Measurements from ENCODE around the gene TIGD4.

TIGD4 gene

DNA sequence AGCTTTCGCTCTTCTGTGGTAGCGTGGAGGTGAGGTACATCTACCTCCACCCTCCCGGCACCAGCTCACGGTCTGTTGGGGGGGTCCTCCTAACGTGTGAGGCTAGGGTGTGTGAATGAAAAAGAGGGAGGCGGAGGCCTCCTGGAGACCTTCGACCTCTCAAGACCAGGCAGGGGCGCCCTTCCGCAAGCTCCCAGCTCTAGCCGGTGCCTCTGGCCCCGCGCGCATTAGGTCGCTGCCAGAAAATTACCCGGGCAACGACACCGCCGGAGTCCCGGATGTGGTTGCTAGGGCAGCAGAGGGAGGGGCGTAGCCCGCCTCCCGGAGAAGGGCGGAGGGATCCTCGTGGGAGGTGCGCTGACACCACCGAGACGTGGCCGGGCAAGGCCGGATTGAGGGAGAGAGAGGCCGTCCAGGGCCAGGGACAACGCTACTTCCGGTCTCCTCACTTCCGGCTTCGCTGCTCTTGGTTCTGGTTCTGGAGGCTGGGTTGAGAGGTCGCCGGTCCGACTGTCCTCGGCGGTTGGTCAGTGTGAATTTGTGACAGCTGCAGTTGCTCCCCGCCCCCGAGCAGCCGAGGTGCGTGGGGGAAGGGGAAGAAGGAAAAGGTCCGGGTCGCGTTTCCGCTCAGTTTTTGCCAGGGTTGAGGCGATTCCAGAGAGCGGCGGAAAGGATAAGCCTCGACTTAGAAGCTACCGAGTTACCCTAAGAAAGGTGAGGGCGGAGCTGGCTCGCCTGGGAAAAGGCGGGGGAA is at the start of gene TIGD4, which contains the start of gene ARFIP1:
Gene TIGD4, minus strand, starts transcription at position 218 of the 754 bp plus-strand sequence. CDS start 8,726 bp downstream, outside the sequence.
Gene ARFIP1, plus strand, starts transcription at position 442 of the 754 bp plus-strand sequence. CDS start 49,680 bp downstream, outside the sequence.
- peak; percentile 97 for DNase-seq

DNA sequence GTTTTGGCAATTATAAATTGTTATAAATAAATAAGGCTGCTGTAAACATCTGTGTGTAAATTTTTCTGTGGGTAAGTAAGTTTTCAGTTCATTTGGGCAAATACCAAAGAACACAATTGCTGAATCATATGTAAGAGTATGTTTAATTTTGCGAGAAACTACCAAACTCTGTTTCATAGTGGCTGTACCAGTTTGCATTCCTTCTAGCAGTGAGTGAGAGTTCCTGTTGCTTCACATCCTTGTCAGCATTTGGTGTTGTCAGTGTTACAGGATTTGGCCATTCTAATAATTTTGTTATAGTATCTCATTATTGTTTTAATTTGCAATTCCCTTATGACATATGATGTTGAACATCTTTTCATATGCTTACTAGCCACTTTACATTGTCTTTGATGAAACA is 48.6 kb upstream of the TIGD4 start:
- DNase-seq: no peak

DNA sequence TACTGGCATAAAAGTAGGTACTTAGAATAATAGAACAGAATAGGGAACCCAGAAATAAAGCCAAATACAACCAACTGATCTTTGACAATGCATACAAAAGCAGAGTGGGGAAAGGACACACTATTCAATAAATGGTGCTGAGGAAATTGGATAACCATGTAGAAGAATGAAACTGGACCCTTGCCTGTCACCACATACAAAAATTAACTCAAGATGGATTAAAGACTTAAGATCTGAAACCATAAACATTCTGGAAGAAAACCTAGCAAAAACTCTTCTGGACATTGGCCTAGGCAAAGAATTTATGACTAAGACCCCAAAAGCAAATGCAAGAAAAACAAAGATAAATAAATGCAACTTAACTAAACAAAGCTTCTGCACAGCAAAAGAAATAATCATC is 45.8 kb upstream of the TIGD4 start:
- DNase-seq: no peak

DNA sequence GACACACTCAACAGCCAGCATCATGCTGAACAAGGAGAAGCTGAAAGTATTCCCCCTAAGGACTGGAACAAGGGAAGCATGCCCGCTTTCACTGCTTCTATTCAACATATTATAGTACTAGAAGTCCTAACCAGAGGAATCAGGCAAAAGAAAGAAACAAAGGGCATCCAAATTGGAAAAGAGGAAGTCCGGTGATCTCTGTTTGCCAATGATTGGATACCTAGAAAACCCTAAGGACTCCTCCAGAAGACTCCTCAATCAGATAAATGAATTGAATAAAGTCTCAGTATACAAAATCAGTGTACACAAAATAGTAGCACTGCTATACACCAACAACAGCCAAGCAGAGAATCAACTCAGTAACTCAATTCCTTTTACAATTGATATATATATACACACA is 45.0 kb upstream of the TIGD4 start:
- no peak for DNase-seq

DNA sequence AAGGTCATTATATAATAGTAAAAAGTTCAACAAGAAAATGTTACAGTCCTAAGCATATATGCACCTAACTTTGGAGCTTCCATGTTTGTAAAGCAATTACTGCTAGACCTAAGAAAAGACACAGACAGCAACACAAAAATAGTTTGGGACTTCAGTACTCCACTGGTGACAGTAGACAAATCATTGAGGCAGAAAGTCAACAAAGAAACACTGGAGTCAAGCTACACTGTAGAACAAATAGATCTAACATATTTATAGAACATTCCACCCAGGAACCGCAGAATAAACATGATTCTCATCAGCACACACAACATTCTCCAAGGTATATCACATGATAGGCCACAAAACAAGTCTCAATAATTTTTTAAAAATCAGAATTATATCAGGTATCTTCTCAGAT is 42.8 kb upstream of the TIGD4 start:
- no peak for DNase-seq

DNA sequence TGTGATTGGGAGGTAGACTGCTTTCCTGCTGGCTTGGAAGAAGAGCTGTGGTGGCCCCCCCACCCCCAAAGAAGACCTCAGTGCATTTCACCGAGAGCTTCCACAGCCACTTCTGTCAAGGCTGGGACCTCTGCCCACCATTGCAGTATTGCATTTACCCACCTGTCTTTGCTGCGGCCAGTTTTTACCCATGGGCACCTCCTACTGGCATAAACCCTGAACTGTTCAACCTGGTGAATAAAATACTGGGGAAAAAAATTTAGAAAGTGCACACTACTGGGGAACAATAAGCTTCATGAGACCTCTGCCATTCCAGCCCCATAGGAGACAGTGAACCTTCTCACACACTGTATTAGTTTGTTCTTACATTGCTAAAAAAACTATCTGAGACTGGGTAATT is 40.5 kb upstream of the TIGD4 start:
- no peak for DNase-seq

DNA sequence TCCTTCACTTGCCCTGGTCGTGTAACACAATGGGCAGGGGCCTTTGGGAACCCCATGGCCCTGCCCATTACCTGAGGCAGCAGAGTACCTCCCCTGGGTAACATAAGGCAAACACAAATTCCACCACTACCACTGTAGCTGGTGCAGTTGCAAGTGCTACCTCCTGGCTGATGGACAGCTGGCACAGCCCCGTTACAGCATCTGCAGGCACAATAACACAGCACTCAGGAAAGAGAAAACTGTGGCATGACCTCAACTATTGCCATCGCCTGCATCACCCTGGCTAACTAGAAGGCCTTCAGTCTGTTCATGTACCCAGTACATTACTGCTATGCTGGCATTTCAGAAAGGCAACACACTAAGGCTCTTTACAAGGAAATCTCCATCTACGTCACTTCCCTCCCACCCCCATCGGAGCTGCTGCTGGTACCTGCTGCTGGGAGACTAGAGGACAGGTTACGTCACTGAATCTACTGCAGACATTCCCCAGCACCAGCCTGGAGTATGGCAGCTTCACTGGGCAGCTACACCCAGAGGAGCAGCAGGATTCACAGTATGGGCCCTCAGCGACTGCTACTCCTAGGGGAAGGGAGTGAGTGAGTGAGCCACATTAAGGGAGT is 39.6 kb upstream of the TIGD4 start:
- no peak for DNase-seq

DNA sequence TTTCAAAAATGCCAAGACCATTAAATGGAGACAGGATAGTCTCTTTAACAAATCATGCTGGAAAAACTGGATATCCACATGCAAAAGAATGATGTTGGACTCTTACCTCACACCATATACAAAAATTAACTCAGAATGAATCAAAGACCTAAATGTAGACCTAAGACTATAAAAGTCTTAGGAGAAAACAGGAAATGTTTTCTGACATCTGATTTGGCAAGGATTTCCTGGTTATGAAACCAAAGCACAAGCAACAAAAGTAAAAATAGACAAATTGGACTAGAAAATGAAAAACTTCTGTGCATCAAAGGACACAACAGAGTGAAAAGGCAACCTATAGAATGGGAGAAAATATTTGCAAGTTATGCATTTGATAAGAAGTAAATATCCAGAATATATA is 37.8 kb upstream of the TIGD4 start:
- no peak for DNase-seq

DNA sequence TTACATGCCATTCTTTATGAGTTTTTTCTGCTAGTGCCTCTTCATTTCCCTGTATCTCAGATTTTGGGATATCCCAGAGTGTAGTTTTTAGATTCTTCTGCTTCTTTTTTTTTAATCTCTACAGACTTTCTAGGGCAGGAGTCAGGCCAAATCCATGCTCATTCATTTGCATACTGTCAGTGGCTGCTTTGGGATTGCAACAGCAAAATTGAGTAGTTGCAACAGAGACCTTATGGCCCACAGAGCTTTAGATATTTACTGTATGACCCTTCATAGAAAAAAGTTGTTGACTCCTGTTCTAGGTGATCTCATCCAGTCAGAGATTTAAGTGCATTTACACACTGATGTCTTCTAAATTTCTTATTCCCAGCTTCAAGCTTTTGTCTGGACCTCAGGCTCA is 35.5 kb upstream of the TIGD4 start:
- DNase-seq: no peak

DNA sequence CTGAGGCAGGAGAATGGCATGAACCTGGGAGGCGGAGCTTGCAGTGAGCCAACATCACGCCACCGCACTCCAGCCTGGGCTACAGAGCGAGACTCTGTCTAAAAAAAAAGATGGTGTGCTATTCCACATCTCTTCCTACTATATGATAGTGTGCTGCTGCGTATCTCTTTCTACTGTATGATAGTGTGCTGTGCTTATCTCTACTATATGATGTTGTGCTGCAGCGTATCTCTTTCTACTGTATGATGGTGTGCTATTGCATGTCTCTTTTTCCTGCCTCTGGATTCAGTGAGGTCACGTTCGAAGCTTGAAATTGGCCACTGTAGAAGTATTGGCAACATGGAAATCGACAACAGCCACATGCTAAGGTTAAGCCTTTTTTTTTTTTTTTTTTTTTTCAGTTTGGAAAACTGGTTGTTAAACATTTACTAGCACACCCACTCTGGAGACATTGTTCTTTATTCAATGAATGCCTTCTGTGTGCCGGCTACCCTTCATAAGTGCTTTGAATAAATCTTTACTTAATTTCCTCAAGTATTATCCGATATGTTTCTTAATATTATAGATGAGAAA is 31.3 kb upstream of the TIGD4 start:
- no peak for DNase-seq

DNA sequence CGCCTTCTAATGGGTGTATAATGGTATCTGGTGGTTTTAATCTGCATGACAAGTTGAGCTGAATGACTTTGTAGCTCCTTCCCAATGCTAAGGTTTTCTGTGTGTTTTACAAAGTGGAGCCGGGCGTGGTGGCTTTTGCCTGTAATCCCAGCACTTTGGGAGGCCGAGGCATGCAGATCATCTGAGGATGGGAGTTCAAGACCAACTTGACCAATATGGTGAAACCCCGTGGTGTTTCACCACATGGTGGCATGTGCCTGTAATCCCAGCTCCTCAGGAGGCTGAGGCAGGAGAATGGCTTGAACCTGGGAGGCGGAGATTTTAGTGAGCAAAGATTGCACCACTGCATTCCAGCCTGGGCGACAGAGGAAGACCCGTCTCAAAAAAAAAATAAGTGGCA is 29.1 kb upstream of the TIGD4 start:
- no peak for DNase-seq

DNA sequence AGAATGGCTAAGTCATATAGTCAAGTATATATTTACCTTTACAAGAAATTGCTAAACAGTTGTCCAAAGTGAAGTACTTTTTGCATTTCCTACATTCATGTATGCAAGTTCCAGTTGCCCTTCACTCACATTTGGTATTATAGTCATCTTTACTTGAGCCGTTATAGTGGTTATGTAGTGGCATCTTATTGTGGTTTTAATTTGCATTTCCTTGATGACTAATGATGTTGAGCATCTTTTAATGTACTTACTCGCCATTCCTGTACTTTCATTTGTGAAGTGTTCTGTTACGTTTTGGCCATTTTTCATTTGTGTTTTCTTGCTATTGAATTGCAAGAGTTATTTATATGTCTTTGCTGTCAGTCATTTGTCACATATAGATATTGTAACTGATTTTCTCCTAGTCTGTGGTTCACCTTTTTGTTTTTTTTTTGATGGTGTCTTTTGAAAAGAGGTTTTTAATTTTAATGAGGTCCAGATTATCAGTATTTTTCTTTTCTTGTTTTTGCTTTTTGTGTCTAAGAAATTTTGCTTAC is 27.8 kb upstream of the TIGD4 start:
- no peak for DNase-seq

DNA sequence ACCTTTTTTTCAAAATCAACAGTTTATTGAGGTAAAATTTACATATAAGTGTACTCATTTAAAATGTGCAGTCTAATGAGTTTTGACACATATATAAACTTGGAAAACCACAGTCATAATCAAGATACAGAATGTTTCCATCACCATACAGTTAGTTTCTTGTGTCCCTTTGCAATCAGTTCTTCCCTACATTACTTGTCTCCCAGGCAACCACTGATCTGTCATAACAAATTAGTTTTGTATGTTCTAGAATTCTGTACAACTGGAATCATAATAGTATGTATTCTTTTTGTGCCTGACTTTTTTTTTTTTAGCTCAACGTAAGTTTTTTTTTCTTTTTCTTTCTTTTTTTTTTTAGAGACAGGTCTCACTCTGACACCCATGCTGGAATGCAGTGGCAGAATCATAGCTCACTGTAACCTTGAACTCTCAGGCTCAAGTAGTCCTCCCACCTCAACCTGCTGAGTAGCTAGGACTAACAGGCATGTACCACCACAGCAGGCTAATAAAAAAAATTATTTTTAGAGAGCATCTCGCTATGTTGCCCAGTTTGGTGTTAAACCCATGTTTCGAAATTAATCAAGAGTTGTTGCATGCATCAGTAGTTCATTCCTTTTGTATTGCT is 27.1 kb upstream of the TIGD4 start:
- no peak for DNase-seq

DNA sequence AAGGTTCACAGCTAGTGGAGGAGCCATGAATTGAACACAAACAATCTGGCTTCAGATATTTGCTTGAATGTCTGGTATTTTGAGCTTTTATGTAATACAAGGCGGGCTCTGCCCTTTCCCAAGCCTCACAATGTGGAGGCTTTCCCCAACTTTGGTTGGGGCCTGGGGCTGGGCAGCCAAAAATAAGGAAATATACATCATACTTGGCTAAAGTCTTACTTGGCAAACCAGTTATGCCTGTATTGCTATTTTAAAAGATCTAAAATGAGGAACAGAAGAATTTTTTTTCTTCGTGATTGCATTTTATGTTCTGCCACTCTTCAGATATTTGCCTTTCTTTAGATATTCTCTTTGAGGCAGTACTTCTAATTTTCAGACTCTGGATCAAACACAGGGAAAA is 26.3 kb upstream of the TIGD4 start:
- no peak for DNase-seq

DNA sequence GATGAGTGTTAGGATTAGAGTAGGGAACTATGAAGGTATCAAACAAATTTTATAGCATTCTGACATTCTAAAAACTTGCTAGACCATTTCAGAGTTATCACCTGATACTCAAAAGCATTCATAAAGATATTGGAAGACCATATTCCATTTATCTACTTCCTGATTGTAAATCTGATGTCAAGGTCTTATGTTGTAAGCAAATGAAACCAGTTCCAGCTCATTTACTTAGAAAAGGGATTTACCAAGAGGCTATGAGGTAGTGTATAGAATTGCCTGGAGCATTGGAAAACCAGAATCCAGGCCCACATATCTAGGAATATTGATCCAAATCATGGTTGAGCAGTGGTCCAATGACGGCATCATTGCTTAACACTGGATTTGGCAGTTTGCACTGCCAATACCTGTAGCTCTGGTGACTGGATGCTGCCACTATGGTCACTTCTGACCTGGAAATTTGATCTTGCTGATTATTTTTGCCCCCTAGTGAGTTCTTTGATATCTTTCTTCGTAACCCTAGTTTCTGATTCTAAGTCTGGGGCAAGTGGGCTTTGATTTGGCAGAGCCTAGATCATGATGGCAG is 25.6 kb upstream of the TIGD4 start:
- no peak for DNase-seq

DNA sequence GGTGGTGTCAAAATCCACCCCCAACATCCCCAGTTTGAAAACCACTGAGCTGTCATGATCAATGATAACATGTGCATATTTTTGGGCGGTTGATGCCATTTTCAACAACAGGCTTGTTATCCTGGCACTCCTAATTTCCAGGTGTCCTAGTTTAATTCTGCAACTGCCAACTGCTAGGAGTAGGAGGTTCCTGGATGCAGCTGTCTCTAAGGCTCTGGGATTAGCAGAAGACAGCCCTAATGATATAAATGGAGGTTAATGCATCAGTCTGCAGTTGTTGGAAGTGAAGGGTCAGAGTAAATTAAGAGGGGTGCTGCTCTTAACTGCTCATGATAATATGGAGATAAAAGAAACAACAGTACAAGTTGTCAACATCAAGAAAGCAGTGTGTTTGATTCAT is 24.0 kb upstream of the TIGD4 start:
- DNase-seq: no peak

DNA sequence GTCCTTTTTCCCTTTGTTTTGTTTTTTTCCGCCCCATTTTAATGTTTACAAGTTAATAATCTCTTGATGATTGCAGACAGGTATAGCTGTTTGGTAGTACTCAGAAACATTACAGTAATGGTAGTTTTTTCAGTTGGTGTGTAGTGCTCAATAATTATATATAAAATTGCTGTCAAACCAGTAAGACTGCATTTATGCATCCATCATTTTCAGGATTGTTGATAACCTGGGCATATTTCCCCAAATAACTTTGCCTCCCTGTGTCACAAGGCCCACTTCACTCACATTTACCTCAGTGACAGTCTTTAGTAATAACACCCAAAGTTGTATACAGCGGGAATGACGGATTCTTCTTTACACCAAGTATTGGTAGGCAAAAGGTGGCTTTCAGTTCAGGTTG is 16.4 kb upstream of the TIGD4 start:
- DNase-seq: no peak

DNA sequence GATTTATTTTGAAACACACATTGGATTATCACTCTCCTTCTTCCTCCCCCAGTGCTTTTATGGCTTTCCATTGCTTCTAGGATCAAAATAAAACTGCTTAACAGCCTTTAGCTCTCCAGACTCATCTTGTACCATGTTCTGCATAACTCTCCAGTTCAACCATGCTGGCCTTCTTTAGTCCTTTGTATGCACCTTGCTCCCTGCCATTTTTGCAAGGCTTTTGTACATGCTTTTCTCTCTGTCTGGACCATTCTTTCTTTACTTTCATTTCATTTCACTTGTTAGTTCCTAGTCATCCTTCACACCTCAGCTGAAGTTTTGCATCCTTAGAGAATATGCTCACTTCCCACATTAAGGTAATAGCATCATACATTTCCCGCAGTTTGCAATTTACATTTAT is 7.1 kb upstream of the TIGD4 start:
- DNase-seq: no peak

DNA sequence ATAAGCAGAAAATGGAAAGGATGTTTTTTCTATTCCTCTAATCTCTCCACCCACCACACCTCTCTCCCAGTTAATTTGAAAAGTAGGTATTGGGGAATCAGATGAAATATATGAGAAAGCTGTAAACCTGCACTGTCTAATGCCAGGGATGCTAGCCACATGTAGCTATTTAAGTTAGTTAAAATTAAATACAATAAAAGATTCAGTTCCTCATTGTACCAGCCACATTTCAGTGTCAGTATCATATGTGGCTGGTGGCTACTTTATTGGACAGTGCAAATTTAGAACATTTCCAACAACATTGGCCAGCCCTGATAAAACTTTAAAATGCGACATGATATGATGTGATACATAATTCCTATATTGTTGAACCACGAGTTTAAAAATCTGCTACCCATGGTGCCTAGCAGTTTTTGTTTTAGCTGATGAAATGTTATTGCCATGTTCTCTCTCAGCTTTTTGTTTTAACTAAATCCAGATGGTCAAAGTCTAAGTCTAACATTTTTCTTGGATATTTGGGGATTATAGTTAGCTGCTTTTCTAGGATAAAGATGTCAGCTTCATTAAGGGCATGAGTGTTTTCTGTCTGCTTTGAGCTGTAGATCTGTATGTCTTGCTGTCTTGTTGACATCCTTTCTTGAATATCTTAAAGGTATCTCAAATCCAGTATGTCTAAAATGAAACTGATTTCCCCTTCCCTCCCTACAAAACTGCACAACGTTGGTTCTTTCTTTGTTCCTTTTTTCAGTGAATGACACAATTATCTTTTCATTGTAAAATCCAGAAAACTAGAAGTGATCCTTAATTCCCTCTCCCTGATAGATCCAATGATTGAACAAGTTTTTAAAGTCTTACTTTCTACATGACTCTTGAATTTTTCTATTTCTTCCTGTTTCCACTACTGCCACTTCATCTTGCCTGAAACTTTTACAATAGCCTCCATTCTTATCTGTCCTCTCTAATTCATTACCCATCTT is 6.4 kb upstream of the TIGD4 start:
- DNase-seq: no peak

DNA sequence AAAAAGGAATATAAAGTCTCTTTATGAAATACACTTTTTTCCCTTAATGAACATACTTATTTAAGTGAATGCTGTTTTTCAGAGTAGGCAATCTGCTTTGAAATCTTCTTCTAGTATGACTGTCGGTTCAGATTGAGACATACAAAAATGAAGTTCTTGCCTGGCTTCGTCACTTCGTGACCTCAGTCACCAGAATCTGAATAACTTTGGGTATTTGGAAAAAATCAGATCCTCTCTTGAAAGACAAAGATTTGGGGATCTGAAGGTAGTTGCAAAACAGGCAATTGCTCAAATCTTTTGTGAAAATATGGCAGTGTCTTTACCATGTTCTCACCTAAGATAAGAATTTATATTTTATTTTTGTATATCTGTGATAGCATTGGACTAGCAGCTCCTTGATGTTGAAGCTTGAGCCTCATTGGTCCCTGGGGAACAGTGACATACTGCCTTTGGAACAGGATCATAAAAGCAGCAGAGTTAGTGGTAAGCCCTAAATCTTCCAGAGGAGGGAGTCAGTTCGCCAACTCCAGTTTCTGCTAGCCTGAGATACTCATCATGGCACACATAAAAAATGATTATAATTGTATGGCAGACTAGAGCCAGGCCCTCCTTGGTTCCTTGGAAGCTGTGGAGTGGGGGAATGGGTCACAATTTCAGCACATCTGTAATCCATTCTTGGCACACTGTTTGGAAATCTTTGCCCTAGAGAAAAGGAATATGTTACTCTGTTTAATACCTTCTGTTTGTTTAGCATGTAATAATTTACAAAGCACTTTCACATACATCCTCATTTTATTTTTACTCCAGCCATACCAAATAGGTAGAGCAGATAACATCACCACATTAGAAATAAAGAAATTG is 5.2 kb upstream of the TIGD4 start:
- DNase-seq: no peak

DNA sequence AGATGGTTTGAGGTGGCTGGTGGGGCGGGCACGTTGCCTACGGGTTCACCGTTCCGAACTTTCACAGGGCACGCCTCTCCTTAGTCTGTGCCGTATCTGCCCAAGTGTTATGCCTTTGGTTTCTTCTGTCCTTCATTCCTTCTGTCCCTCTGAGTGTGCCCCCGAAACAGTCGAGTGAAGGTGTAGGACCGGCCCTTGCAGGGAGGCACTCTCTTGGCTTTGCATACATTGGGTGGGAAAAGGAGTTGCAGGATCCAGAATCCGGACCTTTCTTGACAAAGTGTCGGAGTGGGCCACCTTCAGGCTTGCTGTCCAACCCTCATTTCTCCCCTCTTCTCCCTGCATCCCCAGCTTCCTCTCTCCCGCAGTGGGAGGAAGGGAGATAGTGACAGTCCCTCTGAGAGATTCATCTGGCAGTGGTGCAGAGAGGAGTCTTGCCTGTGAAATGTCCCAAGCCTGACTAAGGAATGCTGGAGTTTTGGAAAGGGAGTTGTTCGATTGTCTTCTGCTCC is 793 bp upstream of the TIGD4 start:
- no peak for DNase-seq
